Tibial artery (tissue), 4 donors: Measurements from ENCODE around the gene TRPM2.
"Not testable (repeated sequence)": the region's sequence is repeated elsewhere in the genome, so short reads cannot be mapped to it uniquely, and the experiment has no call there.

Experiments
- DNase-seq, 2 donors: peaks; one replicate each; pipeline ENCODE4 v3.0.0-alpha.2; 2019
- H3K27ac ChIP-seq, 2 donors: fragments of 200-600 bp; sonication (generic) in 1 of 2; 1 replicate in 1 of 2; 2 replicates in 1 of 2; pipeline ENCODE4 v1.5.1; 2018 to 2019; ENCODE audit warnings: mild to moderate bottlenecking in 1 of 2
- H3K27me3 ChIP-seq, 2 donors: fragments of 200-600 bp; sonication (generic) in 1 of 2; one replicate each; pipeline versions ENCODE4 v1.5.1 to v1.6.0; 2016 to 2019
- H3K36me3 ChIP-seq, 3 donors: fragments of 200-600 bp; sonication (generic) in 2 of 3; one replicate each; pipeline ENCODE4 v1.5.1; 2016 to 2019; ENCODE audit warnings: mild to moderate bottlenecking in 2 of 3
- H3K4me1 ChIP-seq, 4 donors: fragments of 200-600 bp; sonication (generic) in 2 of 4; 1 replicate in 3 of 4; 2 replicates in 1 of 4; pipeline ENCODE4 v1.5.1; 2016 to 2019
- H3K4me3 ChIP-seq, 2 donors: fragments of 200-600 bp; sonication (generic) in 1 of 2; 1 replicate in 1 of 2; 2 replicates in 1 of 2; pipeline ENCODE4 v1.5.1; 2018 to 2019; ENCODE audit warnings: mild to moderate bottlenecking in 2 of 2
- H3K9me3 ChIP-seq, 3 donors: fragments of 200-600 bp; sonication (generic) in 1 of 3; one replicate each; pipeline ENCODE4 v1.5.1; 2016 to 2019
- CTCF ChIP-seq, 2 experiments: fragments of 200-600 bp in 1 of 2; fragments of 450-650 bp in 1 of 2; IDR thresholded peaks; one replicate each; pipeline ENCODE4 v1.5.1; 2017 to 2019; ENCODE audit warnings: antibody characterized with exemption in 2 of 2, mild to moderate bottlenecking in 1 of 2, moderate library complexity in 1 of 2
- intact Hi-C: fragments of 100-400 bp; cut with DNase I; formaldehyde crosslinking; loops from one replicate; pipeline ENCODE4 v1.15.0; 2023; ENCODE audit warnings: low total_unique reads

Gene TRPM2

GRCh38 chr21:44356160-44356559 lies 2.7 kb downstream of the TRPM2 start:
- H3K4me1 ChIP-seq, result no peaks in the 10 kb centered on the region
- DNase-seq, result no peak
- intact Hi-C loops, result no loop called here
- no peaks in the 10 kb centered on the region for H3K36me3 ChIP-seq
- H3K4me3 ChIP-seq, result no peak overlapping the region
- no peak overlapping the region for H3K27ac ChIP-seq
- TF ChIP-seq CTCF (IDR thresholded peaks at IDR 0.05), result no peak
- H3K27me3 ChIP-seq, result peaks cover 0 to 38% of the 10 kb centered on the region in 2 donors
- no peaks in the 10 kb centered on the region for H3K9me3 ChIP-seq

- Histone ChIP-seq H3K4me1 (no peaks in the 10 kb centered on the region), H3K27ac (no peak overlapping the region), H3K4me3 (no peak overlapping the region), H3K27me3 (peaks cover 0 to 33% of the 10 kb centered on the region in 2 donors), H3K36me3 (no peaks in the 10 kb centered on the region), H3K9me3 (no peaks in the 10 kb centered on the region)
- intact Hi-C loops, result no loop called here
- no peak for DNase-seq
- no peak for TF ChIP-seq CTCF (IDR thresholded peaks at IDR 0.05)
Measured at GRCh38 chr21:44356636-44357035, 3.2 kb downstream of the TRPM2 start.

GRCh38 chr21:44357064-44357837 lies 3.8 kb downstream of the TRPM2 start:
- H3K4me3 ChIP-seq, result no peak overlapping the region
- DNase-seq, result no peak
- peaks cover 0 to 27% of the 10 kb centered on the region in 2 donors for H3K27me3 ChIP-seq
- no peaks in the 10 kb centered on the region for H3K9me3 ChIP-seq
- H3K4me1 ChIP-seq, result no peaks in the 10 kb centered on the region
- H3K27ac ChIP-seq, result no peak overlapping the region
- intact Hi-C loops, result no loop called here
- no peaks in the 10 kb centered on the region for H3K36me3 ChIP-seq
- TF ChIP-seq CTCF (IDR thresholded peaks at IDR 0.05), result no peak

- H3K27me3 ChIP-seq, result peaks cover 0 to 17% of the 10 kb centered on the region in 2 donors
- intact Hi-C loops, result no loop called here
- H3K4me1 ChIP-seq, result no peaks in the 10 kb centered on the region
- no peaks in the 10 kb centered on the region for H3K36me3 ChIP-seq
- peaks cover 0 to 19% (median 0%) of the 10 kb centered on the region in 3 donors for H3K9me3 ChIP-seq
- TF ChIP-seq CTCF (IDR thresholded peaks at IDR 0.05), result no peak
- no peak overlapping the region for H3K27ac ChIP-seq
- DNase-seq, result no peak
- H3K4me3 ChIP-seq, result no peak overlapping the region
Measured at GRCh38 chr21:44359396-44359795, 6.0 kb downstream of the TRPM2 start.

- Histone ChIP-seq H3K27me3 (peaks cover 0 to 16% of the 10 kb centered on the region in 2 donors), H3K9me3 (peaks cover 0 to 22% (median 0%) of the 10 kb centered on the region in 3 donors), H3K36me3 (no peaks in the 10 kb centered on the region), H3K4me3 (no peak overlapping the region), H3K4me1 (no peaks in the 10 kb centered on the region), H3K27ac (no peak overlapping the region)
- TF ChIP-seq CTCF (IDR thresholded peaks at IDR 0.05), result no peak
- intact Hi-C loops, result no loop called here
- DNase-seq, result no peak
Measured at GRCh38 chr21:44360159-44360558, 6.7 kb downstream of the TRPM2 start.

- intact Hi-C loops, H3K27ac ChIP-seq, H3K4me1 ChIP-seq, H3K36me3 ChIP-seq, DNase-seq, H3K4me3 ChIP-seq: not testable (repeated sequence)
- peaks cover 0 to 27% of the 10 kb centered on the region in 2 donors for H3K27me3 ChIP-seq
- peaks cover 0 to 22% (median 0%) of the 10 kb centered on the region in 3 donors for H3K9me3 ChIP-seq
Measured at GRCh38 chr21:44361903-44362302, 8.5 kb downstream of the TRPM2 start.
